ENCODE results near the gene ACP7. TPM values are rescaled to one million over a fixed set of nuclear protein-coding genes. Genes with fewer than 3 reads are reported as not detected.

The ACP7 gene
- total and polyA plus RNA-seq, 2 experiments from 2014 or later: 0.27 to 0.45 TPM

DNA sequence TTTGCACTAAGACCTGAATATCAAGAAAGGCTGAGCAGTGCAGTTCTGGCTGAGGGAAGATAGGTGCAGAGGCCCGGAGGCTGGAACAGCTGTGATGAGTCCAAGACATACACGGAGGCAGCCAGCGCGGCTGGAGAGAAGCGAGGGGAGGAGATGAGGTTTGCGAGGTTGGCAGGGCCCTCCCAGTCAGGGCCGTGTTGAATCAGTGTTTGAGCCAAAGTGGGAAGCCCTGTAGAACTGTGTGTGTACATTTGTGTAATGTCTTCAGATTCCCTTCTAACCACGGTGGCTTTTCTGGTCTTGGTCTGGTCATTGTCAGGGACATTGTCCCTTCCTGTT is 76.3 kb downstream of the ACP7 start:
- H3K4me2 ChIP-seq: no peak overlapping the region

More for the DNA sequence above, 76.3 kb downstream of the ACP7 start:
- Histone ChIP-seq H3K4me3 (no peak overlapping the region), H3K9me2 (ENCODE audit: insufficient read depth) (no peaks in the 10 kb centered on the region), H4K20me1 (replicated peaks; ENCODE audit: insufficient read depth) (peaks cover 5% of the 10 kb centered on the region; the same call in 1 of the 2 replicates), H3K27ac (ENCODE audit: low read depth) (no peak overlapping the region), H3K4me1 (ENCODE audit: insufficient read depth) (peaks cover 3% of the 10 kb centered on the region; the same call in 1 of the 2 replicates), H3K79me2 (replicated peaks; ENCODE audit: insufficient read depth) (peaks cover 38% of the 10 kb centered on the region), H3F3A (replicated peaks; ENCODE audit: low read depth) (no peaks in the 10 kb centered on the region), H3K27me3 (ENCODE audit: insufficient read depth) (no peaks in the 10 kb centered on the region), H2AFZ (no peak overlapping the region), H3K36me3 (ENCODE audit: insufficient read depth) (no peaks in the 10 kb centered on the region)
- Mint-ChIP-seq H3K36me3 (ENCODE audit: low read depth) (no peaks in the 10 kb centered on the region; the same call in 2 of the 3 replicates), H3K27me3 (ENCODE audit: insufficient read depth, low read depth, poor library complexity) (peaks cover 13% of the 10 kb centered on the region), H3K4me1 (peaks cover 29% of the 10 kb centered on the region), H3K9me3 (no peaks in the 10 kb centered on the region), H3K27ac (0 out of 2 replicates have a peak overlapping the region, but pooled peaks have one; percentile 24), H3K4me3 (no peak overlapping the region)
- TF ChIP-seq, protein P1, sequence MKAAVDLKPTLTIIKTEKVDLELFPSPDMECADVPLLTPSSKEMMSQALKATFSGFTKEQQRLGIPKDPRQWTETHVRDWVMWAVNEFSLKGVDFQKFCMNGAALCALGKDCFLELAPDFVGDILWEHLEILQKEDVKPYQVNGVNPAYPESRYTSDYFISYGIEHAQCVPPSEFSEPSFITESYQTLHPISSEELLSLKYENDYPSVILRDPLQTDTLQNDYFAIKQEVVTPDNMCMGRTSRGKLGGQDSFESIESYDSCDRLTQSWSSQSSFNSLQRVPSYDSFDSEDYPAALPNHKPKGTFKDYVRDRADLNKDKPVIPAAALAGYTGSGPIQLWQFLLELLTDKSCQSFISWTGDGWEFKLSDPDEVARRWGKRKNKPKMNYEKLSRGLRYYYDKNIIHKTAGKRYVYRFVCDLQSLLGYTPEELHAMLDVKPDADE (IDR thresholded peaks at IDR 0.05): no peak
- TF ChIP-seq, protein P2, sequence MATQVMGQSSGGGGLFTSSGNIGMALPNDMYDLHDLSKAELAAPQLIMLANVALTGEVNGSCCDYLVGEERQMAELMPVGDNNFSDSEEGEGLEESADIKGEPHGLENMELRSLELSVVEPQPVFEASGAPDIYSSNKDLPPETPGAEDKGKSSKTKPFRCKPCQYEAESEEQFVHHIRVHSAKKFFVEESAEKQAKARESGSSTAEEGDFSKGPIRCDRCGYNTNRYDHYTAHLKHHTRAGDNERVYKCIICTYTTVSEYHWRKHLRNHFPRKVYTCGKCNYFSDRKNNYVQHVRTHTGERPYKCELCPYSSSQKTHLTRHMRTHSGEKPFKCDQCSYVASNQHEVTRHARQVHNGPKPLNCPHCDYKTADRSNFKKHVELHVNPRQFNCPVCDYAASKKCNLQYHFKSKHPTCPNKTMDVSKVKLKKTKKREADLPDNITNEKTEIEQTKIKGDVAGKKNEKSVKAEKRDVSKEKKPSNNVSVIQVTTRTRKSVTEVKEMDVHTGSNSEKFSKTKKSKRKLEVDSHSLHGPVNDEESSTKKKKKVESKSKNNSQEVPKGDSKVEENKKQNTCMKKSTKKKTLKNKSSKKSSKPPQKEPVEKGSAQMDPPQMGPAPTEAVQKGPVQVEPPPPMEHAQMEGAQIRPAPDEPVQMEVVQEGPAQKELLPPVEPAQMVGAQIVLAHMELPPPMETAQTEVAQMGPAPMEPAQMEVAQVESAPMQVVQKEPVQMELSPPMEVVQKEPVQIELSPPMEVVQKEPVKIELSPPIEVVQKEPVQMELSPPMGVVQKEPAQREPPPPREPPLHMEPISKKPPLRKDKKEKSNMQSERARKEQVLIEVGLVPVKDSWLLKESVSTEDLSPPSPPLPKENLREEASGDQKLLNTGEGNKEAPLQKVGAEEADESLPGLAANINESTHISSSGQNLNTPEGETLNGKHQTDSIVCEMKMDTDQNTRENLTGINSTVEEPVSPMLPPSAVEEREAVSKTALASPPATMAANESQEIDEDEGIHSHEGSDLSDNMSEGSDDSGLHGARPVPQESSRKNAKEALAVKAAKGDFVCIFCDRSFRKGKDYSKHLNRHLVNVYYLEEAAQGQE (IDR thresholded peaks at IDR 0.05; ENCODE audit: unreplicated experiment): no peak
- TF ChIP-seq EZH2phosphoT487 (IDR thresholded peaks at IDR 0.05; ENCODE audit: unreplicated experiment) (no peak), EZH2 (IDR thresholded peaks at IDR 0.05; ENCODE audit: low read depth, unreplicated experiment) (no peak), ZNF114 (CRISPR knock-in tag; IDR thresholded peaks at IDR 0.05) (no peak), STAT1 (IDR thresholded peaks at IDR 0.05; ENCODE audit: unreplicated experiment) (no peak), ZNF331 (CRISPR knock-in tag; IDR thresholded peaks at IDR 0.05; ENCODE audit: low read depth) (no peak), JUNB (IDR thresholded peaks at IDR 0.05; ENCODE audit: unreplicated experiment) (no peak)
- TF ChIP-seq, protein P3, sequence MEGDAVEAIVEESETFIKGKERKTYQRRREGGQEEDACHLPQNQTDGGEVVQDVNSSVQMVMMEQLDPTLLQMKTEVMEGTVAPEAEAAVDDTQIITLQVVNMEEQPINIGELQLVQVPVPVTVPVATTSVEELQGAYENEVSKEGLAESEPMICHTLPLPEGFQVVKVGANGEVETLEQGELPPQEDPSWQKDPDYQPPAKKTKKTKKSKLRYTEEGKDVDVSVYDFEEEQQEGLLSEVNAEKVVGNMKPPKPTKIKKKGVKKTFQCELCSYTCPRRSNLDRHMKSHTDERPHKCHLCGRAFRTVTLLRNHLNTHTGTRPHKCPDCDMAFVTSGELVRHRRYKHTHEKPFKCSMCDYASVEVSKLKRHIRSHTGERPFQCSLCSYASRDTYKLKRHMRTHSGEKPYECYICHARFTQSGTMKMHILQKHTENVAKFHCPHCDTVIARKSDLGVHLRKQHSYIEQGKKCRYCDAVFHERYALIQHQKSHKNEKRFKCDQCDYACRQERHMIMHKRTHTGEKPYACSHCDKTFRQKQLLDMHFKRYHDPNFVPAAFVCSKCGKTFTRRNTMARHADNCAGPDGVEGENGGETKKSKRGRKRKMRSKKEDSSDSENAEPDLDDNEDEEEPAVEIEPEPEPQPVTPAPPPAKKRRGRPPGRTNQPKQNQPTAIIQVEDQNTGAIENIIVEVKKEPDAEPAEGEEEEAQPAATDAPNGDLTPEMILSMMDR (conservative IDR thresholded peaks at IDR 0.05; ENCODE audit: low read depth in 2 of 2): no peak
- TF ChIP-seq, protein P4, sequence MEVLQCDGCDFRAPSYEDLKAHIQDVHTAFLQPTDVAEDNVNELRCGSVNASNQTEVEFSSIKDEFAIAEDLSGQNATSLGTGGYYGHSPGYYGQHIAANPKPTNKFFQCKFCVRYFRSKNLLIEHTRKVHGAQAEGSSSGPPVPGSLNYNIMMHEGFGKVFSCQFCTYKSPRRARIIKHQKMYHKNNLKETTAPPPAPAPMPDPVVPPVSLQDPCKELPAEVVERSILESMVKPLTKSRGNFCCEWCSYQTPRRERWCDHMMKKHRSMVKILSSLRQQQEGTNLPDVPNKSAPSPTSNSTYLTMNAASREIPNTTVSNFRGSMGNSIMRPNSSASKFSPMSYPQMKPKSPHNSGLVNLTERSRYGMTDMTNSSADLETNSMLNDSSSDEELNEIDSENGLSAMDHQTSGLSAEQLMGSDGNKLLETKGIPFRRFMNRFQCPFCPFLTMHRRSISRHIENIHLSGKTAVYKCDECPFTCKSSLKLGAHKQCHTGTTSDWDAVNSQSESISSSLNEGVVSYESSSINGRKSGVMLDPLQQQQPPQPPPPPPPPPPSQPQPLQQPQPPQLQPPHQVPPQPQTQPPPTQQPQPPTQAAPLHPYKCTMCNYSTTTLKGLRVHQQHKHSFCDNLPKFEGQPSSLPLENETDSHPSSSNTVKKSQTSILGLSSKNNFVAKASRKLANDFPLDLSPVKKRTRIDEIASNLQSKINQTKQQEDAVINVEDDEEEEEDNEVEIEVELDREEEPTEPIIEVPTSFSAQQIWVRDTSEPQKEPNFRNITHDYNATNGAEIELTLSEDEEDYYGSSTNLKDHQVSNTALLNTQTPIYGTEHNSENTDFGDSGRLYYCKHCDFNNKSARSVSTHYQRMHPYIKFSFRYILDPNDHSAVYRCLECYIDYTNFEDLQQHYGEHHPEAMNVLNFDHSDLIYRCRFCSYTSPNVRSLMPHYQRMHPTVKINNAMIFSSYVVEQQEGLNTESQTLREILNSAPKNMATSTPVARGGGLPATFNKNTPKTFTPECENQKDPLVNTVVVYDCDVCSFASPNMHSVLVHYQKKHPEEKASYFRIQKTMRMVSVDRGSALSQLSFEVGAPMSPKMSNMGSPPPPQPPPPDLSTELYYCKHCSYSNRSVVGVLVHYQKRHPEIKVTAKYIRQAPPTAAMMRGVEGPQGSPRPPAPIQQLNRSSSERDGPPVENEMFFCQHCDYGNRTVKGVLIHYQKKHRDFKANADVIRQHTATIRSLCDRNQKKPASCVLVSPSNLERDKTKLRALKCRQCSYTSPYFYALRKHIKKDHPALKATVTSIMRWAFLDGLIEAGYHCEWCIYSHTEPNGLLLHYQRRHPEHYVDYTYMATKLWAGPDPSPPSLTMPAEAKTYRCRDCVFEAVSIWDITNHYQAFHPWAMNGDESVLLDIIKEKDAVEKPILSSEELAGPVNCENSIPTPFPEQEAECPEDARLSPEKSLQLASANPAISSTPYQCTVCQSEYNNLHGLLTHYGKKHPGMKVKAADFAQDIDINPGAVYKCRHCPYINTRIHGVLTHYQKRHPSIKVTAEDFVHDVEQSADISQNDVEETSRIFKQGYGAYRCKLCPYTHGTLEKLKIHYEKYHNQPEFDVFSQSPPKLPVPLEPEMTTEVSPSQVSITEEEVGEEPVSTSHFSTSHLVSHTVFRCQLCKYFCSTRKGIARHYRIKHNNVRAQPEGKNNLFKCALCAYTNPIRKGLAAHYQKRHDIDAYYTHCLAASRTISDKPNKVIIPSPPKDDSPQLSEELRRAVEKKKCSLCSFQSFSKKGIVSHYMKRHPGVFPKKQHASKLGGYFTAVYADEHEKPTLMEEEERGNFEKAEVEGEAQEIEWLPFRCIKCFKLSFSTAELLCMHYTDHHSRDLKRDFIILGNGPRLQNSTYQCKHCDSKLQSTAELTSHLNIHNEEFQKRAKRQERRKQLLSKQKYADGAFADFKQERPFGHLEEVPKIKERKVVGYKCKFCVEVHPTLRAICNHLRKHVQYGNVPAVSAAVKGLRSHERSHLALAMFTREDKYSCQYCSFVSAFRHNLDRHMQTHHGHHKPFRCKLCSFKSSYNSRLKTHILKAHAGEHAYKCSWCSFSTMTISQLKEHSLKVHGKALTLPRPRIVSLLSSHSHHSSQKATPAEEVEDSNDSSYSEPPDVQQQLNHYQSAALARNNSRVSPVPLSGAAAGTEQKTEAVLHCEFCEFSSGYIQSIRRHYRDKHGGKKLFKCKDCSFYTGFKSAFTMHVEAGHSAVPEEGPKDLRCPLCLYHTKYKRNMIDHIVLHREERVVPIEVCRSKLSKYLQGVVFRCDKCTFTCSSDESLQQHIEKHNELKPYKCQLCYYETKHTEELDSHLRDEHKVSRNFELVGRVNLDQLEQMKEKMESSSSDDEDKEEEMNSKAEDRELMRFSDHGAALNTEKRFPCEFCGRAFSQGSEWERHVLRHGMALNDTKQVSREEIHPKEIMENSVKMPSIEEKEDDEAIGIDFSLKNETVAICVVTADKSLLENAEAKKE (CRISPR knock-in tag; IDR thresholded peaks at IDR 0.05): no peak
- no peak for ATAC-seq
- no peak for DNase-seq (ENCODE audit: low spot score)
